Lower leg skin (tissue), 3 donors: Measurements from ENCODE around the gene RAMP3.

ENCODE experiments used
- CTCF ChIP-seq, 3 donors: fragments of 450-650 bp; IDR thresholded peaks; one replicate each; pipeline ENCODE4 v1.5.1; 2016; ENCODE audit warnings: antibody characterized with exemption in 3 of 3, mild to moderate bottlenecking in 3 of 3, moderate library complexity in 2 of 3
- POLR2A ChIP-seq, 2 donors: fragments of 450-650 bp; IDR thresholded peaks; one replicate each; pipeline ENCODE4 v1.6.1; 2016 to 2017; ENCODE audit warnings: antibody characterized with exemption in 2 of 2, mild to moderate bottlenecking in 1 of 2, moderate library complexity in 1 of 2

GRCh38 chr7:45112648-45113047 is 44.9 kb upstream of the RAMP3 start:
- TF ChIP-seq CTCF (IDR thresholded peaks at IDR 0.05) (no peak), POLR2A (IDR thresholded peaks at IDR 0.05) (no peak)
